ENCODE results near the gene NUP62. TPM values are rescaled to one million over a fixed set of nuclear protein-coding genes. Genes with fewer than 3 reads are reported as not detected.

The NUP62 gene
- total and polyA plus RNA-seq, 7 donors = 21.1 to 46.8 (median 40.0) TPM

DNA sequence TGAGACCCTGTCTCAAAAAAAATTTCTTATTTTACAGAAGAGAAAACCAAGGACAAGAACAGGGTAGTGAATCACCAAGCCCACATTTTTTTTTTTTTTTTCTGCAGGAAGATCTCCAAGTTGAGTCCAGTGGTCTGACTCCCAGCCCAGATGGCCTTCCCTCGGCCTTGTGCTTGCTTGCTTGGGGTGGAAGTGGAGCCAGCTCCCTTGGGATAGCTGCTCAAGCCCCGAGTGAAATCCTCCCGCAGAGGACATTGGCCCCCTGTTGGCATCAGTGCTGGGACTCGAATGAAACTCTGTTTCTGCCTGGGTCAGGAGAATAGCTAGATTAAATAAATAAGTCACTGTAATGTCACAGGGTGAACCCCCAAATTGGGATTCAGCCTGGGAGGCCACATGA, 9.4 kb upstream of the NUP62 start:
- no peaks in the 10 kb centered on the region for H3K36me3 ChIP-seq (ENCODE audit: insufficient read depth in 1 of 2, low read depth in 1 of 2)
- no peak for DNase-seq
- WGBS, 3 donors = 33 to 49% (median 44%) methylated on average over 4 of the region's 4 CpGs
- peaks cover 0 to 2% (median 0%) of the 10 kb centered on the region in 3 donors for H3K27me3 ChIP-seq (ENCODE audit: insufficient read depth in 3 of 3, low read length in 2 of 3)
- ATAC-seq = no peak
- no peaks in the 10 kb centered on the region for H3K4me1 ChIP-seq
- intact Hi-C loops (cut with DNase I) = loop anchor here (5.0 to 10.0 kb wide), 2 partner anchors 44 to 196 kb away; no protein-coding TSS in a partner anchor
- H3K9me3 ChIP-seq = no peaks in the 10 kb centered on the region
- TF ChIP-seq, protein P1, sequence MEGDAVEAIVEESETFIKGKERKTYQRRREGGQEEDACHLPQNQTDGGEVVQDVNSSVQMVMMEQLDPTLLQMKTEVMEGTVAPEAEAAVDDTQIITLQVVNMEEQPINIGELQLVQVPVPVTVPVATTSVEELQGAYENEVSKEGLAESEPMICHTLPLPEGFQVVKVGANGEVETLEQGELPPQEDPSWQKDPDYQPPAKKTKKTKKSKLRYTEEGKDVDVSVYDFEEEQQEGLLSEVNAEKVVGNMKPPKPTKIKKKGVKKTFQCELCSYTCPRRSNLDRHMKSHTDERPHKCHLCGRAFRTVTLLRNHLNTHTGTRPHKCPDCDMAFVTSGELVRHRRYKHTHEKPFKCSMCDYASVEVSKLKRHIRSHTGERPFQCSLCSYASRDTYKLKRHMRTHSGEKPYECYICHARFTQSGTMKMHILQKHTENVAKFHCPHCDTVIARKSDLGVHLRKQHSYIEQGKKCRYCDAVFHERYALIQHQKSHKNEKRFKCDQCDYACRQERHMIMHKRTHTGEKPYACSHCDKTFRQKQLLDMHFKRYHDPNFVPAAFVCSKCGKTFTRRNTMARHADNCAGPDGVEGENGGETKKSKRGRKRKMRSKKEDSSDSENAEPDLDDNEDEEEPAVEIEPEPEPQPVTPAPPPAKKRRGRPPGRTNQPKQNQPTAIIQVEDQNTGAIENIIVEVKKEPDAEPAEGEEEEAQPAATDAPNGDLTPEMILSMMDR (IDR thresholded peaks at IDR 0.05) = no peak
- no peak overlapping the region for H3K27ac ChIP-seq
- H3K4me3 ChIP-seq = no peak overlapping the region

DNA sequence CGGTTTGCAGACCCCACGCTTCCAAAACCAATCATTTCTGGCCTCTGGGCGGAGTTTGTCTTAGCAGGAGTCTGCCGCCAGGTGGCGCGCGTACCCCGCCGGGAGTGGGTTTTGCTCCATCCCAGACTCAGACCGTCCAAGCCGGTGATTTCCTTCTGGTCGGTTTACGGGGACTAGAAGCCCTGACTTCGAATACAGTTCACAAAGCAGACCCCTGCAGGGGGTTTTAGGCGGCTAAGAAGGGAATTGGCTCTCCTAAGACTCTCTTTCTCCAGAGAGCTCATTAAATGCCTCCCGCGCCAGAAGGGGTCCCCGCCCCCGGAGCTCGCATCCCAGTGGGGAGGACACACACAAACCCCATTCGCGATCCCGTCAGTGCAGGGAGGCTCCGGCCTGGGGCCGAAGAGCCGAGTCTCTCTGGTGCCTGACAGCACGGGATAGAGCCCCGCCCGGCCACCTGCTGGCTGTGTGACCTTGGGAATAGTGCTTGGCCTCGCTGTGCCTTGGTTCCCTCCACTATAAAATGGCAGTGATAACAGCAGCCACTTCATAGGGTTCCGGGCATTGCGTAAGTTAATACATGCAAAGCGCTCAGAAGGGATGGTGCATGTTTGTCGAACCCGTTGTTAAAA, 8.6 kb upstream of the NUP62 start:
- DNase-seq = peak; percentile 81 to 88

DNA sequence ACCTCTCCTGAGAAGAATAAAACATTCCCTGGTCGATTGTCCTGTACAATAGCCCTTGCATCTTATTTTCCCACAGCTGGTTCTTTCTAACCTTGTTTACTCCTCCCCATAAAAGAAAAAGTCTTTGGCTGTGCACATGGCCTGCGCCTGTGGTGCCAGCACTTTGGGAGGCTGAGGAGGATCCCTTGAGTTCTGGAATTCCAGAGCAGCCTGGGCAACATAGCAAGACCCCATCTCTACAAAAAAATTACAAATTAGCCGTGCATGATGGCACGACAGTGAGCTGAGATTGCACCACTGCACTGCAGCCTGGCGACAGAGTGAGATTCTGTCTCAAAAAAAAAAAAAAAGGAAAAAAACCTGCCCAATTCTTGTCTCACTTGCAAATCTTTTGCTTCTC, 7.2 kb upstream of the NUP62 start:
- Histone ChIP-seq H3K36me3 (ENCODE audit: insufficient read depth in 1 of 2, low read depth in 1 of 2) (peaks cover 0 to 2% of the 10 kb centered on the region in 2 donors), H3K9me3 (no peaks in the 10 kb centered on the region), H3K27ac (no peak overlapping the region), H3K4me1 (no peaks in the 10 kb centered on the region), H3K27me3 (ENCODE audit: insufficient read depth in 3 of 3, low read length in 2 of 3) (peaks cover 0 to 2% (median 0%) of the 10 kb centered on the region in 3 donors), H3K4me3 (no peak overlapping the region)
- TF ChIP-seq, protein P1 (IDR thresholded peaks at IDR 0.05) = no peak
- no peak for ATAC-seq
- intact Hi-C loops (cut with DNase I) = loop anchor here (5.0 to 10.0 kb wide), 2 partner anchors 46 to 198 kb away; no protein-coding TSS in a partner anchor
- 53 to 66% (median 65%) methylated on average over 5 of the region's 5 CpGs for WGBS, 3 donors
- DNase-seq = no peak

More for the DNA sequence above, 8.6 kb upstream of the NUP62 start:
- peaks cover 0 to 2% (median 0%) of the 10 kb centered on the region in 3 donors for H3K27me3 ChIP-seq (ENCODE audit: insufficient read depth in 3 of 3, low read length in 2 of 3)
- intact Hi-C loops (cut with DNase I) = loop anchor here (1.0 to 10.0 kb wide), 3 partner anchors 44 to 197 kb away; no protein-coding TSS in a partner anchor
- H3K9me3 ChIP-seq = no peaks in the 10 kb centered on the region
- peak overlapping the region; percentile 36 for H3K4me3 ChIP-seq
- H3K4me1 ChIP-seq = no peaks in the 10 kb centered on the region
- ATAC-seq = peak; percentile 85 to 93 (median 88)
- no peak overlapping the region for H3K27ac ChIP-seq
- TF ChIP-seq, protein P1 (IDR thresholded peaks at IDR 0.05) = peak; percentile 96
- 16% methylated on average over 35 of the region's 35 CpGs for WGBS, 3 donors
- no peaks in the 10 kb centered on the region for H3K36me3 ChIP-seq (ENCODE audit: insufficient read depth in 1 of 2, low read depth in 1 of 2)

DNA sequence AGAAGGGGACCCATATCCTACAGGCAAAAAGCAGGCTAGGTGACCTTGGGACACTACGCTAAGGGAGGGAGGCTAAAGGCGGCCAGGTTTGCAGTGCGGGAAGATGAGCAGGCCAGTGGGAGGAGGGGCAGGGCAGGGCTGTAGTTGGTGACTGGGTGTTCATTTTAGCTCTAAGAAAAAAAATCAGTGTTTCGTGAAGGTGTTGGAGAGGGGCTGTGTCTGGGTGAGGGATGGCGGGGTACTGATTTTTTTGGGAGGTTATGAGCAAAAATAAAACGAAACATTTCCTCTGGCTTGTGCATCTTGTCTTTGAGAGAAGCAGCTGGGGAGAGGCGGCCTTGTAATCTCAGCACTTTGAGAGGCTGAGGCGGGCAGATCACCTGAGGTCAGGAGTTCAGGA, 4.3 kb upstream of the NUP62 start:
- H3K36me3 ChIP-seq (ENCODE audit: insufficient read depth in 1 of 2, low read depth in 1 of 2) = peaks cover 0 to 6% of the 10 kb centered on the region in 2 donors
- H3K27ac ChIP-seq = no peak overlapping the region
- TF ChIP-seq, protein P1 (IDR thresholded peaks at IDR 0.05) = no peak
- H3K9me3 ChIP-seq = no peaks in the 10 kb centered on the region
- ATAC-seq (no peak), DNase-seq (no peak)
- H3K4me1 ChIP-seq = peaks cover under 1% of the 10 kb centered on the region
- intact Hi-C loops (cut with DNase I) = loop anchor here in 1 of 2 donors (10.0 kb wide), 1 partner anchor 201 kb away; no protein-coding TSS in a partner anchor
- WGBS, 3 donors = 87 to 91% (median 88%) methylated on average over 8 of the region's 8 CpGs
- H3K4me3 ChIP-seq = no peak overlapping the region
- peaks cover 0 to 2% (median 0%) of the 10 kb centered on the region in 3 donors for H3K27me3 ChIP-seq (ENCODE audit: insufficient read depth in 3 of 3, low read length in 2 of 3)
